Chondrocyte (in vitro differentiated cells): ENCODE measurements around the gene PLD1. TPM values are rescaled to one million over a fixed set of nuclear protein-coding genes. Genes with fewer than 3 reads are reported as not detected.

Experiments
- DNase-seq: peaks from one replicate; pipeline ENCODE4 v3.0.0; 2021; ENCODE audit warnings: mixed read lengths, low spot score
- H3K27ac Mint-ChIP-seq: one replicate; pipeline ENCODE4 v1.8.0; 2021; ENCODE audit warnings: mild to moderate bottlenecking, moderate library complexity, mixed read lengths; ENCODE audit not compliant: unreplicated experiment
- H3K27me3 Mint-ChIP-seq: 2 replicates; pipeline ENCODE4 v1.8.0; 2021; ENCODE audit warnings: low read depth, mixed read lengths
- H3K36me3 Mint-ChIP-seq: 2 replicates; pipeline ENCODE4 v1.8.0; 2021; ENCODE audit warnings: low read depth, mixed read lengths
- H3K4me1 Mint-ChIP-seq: 2 replicates; pipeline ENCODE4 v1.8.0; 2021; ENCODE audit warnings: low read depth, mild to moderate bottlenecking, mixed read lengths
- H3K4me3 Mint-ChIP-seq: one replicate; pipeline ENCODE4 v1.8.0; 2021; ENCODE audit warnings: mild to moderate bottlenecking, moderate library complexity, mixed read lengths; ENCODE audit not compliant: unreplicated experiment
- H3K9me3 Mint-ChIP-seq: 2 replicates; pipeline ENCODE4 v1.8.0; 2021; ENCODE audit warnings: low read depth, mixed read lengths
- CTCF ChIP-seq: fragments of 200-600 bp; sonication (generic); IDR thresholded peaks from 2 replicates; pipeline ENCODE4 v1.5.0; 2021; ENCODE audit warnings: antibody characterized with exemption, mild to moderate bottlenecking, moderate library complexity
- total RNA-seq: library from RNA; stranded (reverse); gene quantifications from 3 replicates; pipeline ENCODE4 v1.2.1, GENCODE V29; 2021

Gene PLD1
- total RNA-seq, 1 donor from 2014 or later = 17.0 TPM

- Mint-ChIP-seq H3K4me1 (peaks cover 67% of the 10 kb centered on the region), H3K36me3 (no peaks in the 10 kb centered on the region), H3K9me3 (no peaks in the 10 kb centered on the region), H3K27ac (no peak overlapping the region), H3K27me3 (no peaks in the 10 kb centered on the region), H3K4me3 (no peak overlapping the region)
- no peak for TF ChIP-seq CTCF
- DNase-seq = no peak
Observed at GRCh38 chr3:171836855-171837254, 26.6 kb upstream of the PLD1 start.

GRCh38 chr3:171835613-171836012 lies 25.3 kb upstream of the PLD1 start:
- H3K9me3 Mint-ChIP-seq = no peaks in the 10 kb centered on the region
- no peaks in the 10 kb centered on the region for H3K36me3 Mint-ChIP-seq
- TF ChIP-seq CTCF = no peak
- peaks cover 58% of the 10 kb centered on the region for H3K4me1 Mint-ChIP-seq
- no peak for DNase-seq
- H3K27me3 Mint-ChIP-seq = no peaks in the 10 kb centered on the region
- no peak overlapping the region for H3K27ac Mint-ChIP-seq
- no peak overlapping the region for H3K4me3 Mint-ChIP-seq

GRCh38 chr3:171835116-171835515 lies 24.8 kb upstream of the PLD1 start:
- no peak overlapping the region for H3K27ac Mint-ChIP-seq
- no peaks in the 10 kb centered on the region for H3K27me3 Mint-ChIP-seq
- TF ChIP-seq CTCF = no peak
- H3K4me3 Mint-ChIP-seq = no peak overlapping the region
- no peaks in the 10 kb centered on the region for H3K9me3 Mint-ChIP-seq
- peaks cover 58% of the 10 kb centered on the region for H3K4me1 Mint-ChIP-seq
- H3K36me3 Mint-ChIP-seq = no peaks in the 10 kb centered on the region
- no peak for DNase-seq

- Mint-ChIP-seq H3K36me3 (no peaks in the 10 kb centered on the region), H3K4me3 (no peak overlapping the region), H3K27me3 (no peaks in the 10 kb centered on the region), H3K27ac (no peak overlapping the region), H3K9me3 (no peaks in the 10 kb centered on the region), H3K4me1 (peaks cover 62% of the 10 kb centered on the region)
- peak; percentile 4 for TF ChIP-seq CTCF
- no peak for DNase-seq
Observed at GRCh38 chr3:171834461-171834801, 24.1 kb upstream of the PLD1 start.

- no peaks in the 10 kb centered on the region for H3K36me3 Mint-ChIP-seq
- H3K27ac Mint-ChIP-seq = peak overlapping the region; percentile 13
- no peak for DNase-seq
- peak; percentile 79 for TF ChIP-seq CTCF
- no peaks in the 10 kb centered on the region for H3K27me3 Mint-ChIP-seq
- H3K4me1 Mint-ChIP-seq = peaks cover 62% of the 10 kb centered on the region
- H3K9me3 Mint-ChIP-seq = no peaks in the 10 kb centered on the region
- H3K4me3 Mint-ChIP-seq = no peak overlapping the region
Observed at GRCh38 chr3:171833789-171834460, 23.6 kb upstream of the PLD1 start.
